ENCODE results near the gene MCCC2.
"Not testable (repeated sequence)": the region's sequence is repeated elsewhere in the genome, so short reads cannot be mapped to it uniquely, and the experiment has no call there.

The MCCC2 gene

GRCh38 chr5:71651579-71651978, 64.4 kb downstream of the MCCC2 start:
- intact Hi-C loops (cut with DNase I): no loop called here
- peak in 21 of 42 donors; percentile 3 to 57 (median 24) for DNase-seq

- intact Hi-C loops (cut with DNase I): no loop called here
Measured at GRCh38 chr5:71652349-71652748, 65.2 kb downstream of the MCCC2 start.

DNA sequence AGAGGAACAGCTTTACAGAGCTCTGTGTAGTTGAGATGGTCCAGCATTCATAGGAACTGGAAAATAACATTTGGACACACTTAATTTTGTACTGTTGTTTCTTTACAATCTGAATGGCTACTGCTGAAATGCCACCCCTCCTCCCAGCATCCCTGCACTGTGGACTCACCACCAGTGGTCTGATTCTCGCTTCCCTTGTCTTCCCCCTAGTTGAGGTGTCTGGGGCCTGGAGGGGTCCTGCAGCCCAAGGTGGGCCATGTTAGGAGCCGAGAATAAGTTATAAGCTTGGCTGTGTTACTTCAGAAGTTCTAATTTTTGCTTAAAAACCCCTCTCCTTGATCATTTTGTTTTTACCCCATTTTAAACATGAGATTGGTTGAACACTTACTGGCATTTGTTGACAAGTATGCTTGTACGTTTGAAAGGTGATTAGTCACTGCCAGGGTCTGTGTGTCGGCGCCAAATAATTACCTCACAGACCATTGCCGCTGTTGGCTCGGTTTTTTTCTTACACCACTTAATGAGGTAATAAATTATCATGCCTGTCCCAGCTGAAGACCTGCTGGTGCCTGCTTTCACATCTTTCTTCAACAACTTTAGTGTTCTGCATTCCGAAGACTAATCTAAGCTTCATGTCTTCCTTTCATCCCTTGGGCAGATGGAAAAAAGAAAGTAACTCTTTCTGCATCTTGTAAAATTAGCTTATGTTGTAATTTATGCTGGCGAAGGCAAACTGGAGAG, 65.8 kb downstream of the MCCC2 start:
- intact Hi-C loops (cut with DNase I): no loop called here

More at GRCh38 chr5:71652349-71652748, 65.2 kb downstream of the MCCC2 start:
- no peak for DNase-seq

DNA sequence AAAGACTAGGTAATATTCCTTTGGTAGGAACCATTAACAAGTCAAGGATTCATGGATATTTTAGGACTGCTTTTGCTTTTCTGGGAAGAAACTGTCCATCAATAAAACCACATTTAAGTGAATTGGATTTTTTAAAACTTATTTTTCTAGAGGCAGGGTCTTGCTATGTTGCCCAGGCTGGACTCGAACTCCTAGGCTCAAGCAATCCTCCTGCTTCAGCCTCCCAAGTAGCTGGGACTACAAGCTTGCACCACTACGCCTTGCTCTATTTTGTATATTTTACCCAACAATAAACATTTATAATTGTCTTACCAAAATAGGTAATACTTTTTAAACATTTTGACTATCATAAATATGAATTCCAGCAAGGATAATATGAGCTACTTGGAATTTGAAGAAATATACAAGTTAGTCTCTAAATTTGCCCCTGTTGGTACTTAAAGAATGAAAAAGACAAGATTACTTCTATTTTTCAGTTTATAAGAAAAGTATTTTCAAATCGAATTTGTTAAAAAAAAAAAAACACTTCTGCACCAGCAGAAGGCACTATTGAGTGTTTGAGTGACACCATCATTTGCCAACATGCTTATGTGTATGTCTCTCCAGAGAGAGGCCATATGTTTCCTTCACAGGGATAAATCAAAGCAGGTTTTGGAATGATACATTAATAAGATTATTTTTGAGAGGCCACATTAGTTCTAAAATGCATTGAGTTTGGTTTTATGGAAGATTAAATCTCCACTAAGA, 71.9 kb downstream of the MCCC2 start:
- DNase-seq: no peak
- intact Hi-C loops (cut with DNase I): no loop called here

More for the DNA sequence above, 65.8 kb downstream of the MCCC2 start:
- peak in 1 of 42 donors; percentile 46 for DNase-seq

- intact Hi-C loops (cut with DNase I): no loop called here
- DNase-seq: no peak
Measured at GRCh38 chr5:71662381-71662780, 75.2 kb downstream of the MCCC2 start.

GRCh38 chr5:71663191-71663969, 76.2 kb downstream of the MCCC2 start:
- intact Hi-C loops (cut with DNase I): no loop called here
- no peak for DNase-seq

- intact Hi-C loops (cut with DNase I); DNase-seq: not testable (repeated sequence)
Measured at GRCh38 chr5:71664615-71665014, 77.5 kb downstream of the MCCC2 start.

- intact Hi-C loops (cut with DNase I): no loop called here
- no peak for DNase-seq
Measured at GRCh38 chr5:71666321-71666720, 79.2 kb downstream of the MCCC2 start.

- DNase-seq: no peak
Measured at GRCh38 chr5:71677977-71678376, 90.8 kb downstream of the MCCC2 start.

DNA sequence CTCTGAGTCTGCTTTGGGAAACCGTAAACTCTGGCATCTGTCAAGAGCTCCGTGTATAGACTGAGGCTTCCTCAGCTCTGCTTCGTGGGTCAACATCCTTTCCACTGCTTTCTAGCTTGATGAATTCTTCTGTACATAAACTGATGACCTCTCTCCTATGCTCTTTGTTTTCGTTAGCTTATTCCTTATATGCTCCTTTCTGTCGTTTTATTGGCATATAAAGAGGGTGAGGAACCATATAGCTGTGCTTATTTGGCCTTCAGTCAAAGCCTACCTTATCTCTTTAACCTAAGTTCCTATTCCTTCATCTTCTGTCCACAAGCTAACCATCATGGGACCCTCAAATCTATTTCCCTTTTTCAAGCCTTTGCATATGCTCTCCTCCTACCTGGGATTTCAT, 92.6 kb downstream of the MCCC2 start:
- intact Hi-C loops (cut with DNase I): no loop called here

More at GRCh38 chr5:71677977-71678376, 90.8 kb downstream of the MCCC2 start:
- intact Hi-C loops (cut with DNase I): no loop called here

GRCh38 chr5:71680510-71680909, 93.4 kb downstream of the MCCC2 start:
- DNase-seq: no peak
- intact Hi-C loops (cut with DNase I): no loop called here

More for the DNA sequence above, 92.6 kb downstream of the MCCC2 start:
- no peak for DNase-seq

GRCh38 chr5:71681296-71681695, 94.2 kb downstream of the MCCC2 start:
- intact Hi-C loops (cut with DNase I): no loop called here
- DNase-seq: no peak

DNA sequence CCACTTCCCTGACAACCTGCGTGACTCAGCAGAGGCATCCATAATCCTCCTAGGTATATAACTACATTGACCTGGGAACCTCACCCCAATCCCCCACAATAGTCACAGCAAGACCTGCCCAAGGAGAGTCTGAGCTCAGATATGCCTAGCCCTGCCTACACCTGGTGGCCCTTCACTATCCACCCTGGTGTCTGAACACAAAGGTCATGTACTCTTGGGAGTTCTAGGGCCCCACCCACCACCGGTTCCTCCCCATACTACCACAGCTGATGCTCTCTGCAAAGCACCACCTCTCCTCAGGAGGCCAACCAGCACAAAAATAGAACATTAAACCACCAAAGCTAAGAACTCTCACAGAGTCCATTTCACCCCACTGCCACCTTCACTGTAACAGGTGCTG, 97.2 kb downstream of the MCCC2 start:
- no peak for DNase-seq
- intact Hi-C loops (cut with DNase I): no loop called here

- intact Hi-C loops (cut with DNase I): no loop called here
Measured at GRCh38 chr5:71693828-71694427, 106.8 kb downstream of the MCCC2 start.

DNA sequence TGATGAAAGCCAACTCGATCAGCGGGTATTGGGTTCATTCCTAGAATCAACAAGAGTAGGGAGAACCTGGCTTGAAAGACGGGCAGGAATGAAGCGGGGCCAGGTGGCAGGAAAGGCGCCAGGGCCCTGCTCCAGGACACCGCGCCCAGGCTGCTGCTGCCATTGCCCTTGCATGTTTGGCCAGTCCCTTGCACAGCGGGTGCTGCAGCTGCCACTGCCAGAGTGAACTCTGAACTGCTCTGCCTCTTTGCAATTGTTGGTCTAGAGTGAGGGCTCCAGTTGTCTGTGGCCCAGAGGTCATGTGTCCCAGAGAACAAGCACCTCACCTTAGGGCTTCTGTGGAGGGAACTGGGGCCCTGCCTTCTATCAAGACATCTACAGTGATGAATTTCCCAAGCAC, 107.9 kb downstream of the MCCC2 start:
- DNase-seq: no peak
- intact Hi-C loops (cut with DNase I): no loop called here

More at GRCh38 chr5:71693828-71694427, 106.8 kb downstream of the MCCC2 start:
- DNase-seq: no peak

DNA sequence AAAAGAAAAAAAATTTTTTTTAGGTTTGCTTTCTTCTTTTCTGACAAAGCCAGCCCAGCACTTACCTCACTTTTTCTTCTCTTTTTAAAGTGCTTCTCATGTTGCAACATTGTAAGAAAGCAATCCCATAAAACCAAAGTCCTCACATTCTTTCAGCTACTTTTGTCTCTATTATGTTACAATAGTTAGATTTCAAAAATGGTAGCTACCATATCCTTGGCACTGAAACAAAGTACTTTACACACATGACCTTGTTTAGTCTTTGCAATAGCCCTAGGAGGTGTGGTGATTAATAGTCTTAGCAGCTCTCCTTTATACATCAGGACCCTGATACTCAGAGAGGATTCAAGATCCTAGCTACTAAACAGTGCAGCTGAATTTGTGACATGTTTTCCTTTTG, 108.5 kb downstream of the MCCC2 start:
- DNase-seq: no peak
- intact Hi-C loops (cut with DNase I): no loop called here

DNA sequence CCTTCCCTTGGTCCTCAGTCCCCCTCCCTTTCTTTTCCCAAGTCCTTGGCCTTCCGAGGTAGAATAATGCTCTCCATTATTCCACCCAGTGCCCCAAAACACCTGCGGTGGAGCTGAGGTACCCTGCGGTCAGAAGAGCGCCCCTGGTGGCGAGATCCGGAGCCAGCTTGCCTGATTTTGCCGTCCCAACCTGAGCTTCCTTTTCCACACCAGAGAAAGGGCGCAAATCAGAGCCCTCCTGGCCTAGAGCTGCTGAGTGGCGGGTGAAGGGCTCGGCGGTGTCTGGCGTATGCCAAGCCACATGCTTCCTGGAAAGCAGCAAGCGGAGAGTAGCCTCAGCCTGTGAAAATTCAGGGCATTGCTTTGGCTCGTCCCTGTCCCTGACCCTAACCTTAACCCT, 110.8 kb downstream of the MCCC2 start:
- intact Hi-C loops (cut with DNase I): no loop called here
- DNase-seq: no peak

GRCh38 chr5:71699233-71699632, 112.1 kb downstream of the MCCC2 start:
- DNase-seq: no peak
- intact Hi-C loops (cut with DNase I): no loop called here

DNA sequence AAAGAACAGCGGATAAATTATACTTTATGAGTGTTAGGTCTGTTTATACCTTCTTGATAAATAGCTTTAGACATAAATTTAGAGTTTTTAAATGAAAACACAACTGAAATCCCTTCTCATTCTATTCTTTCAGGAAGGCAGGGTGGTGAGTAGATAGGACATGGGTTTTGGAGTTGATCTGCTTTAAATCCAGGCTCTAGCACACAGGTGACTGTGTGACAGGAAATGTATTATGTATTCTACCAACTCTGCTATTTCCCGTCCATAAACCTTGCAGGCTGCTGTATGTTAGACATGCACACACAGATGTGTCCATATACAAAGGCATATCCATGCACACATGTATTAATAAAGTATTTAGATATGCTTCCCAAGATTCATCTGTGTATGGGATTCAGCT, 112.6 kb downstream of the MCCC2 start:
- intact Hi-C loops (cut with DNase I): no loop called here
- DNase-seq: no peak

Data from head of caudate nucleus (tissue), 42 donors.